ENCODE data around the gene COMMD7. TPM values are rescaled to one million over a fixed set of nuclear protein-coding genes. Genes with fewer than 3 reads are reported as not detected.
A peak's percentile ranks its signal among the peaks of the same experiment; 100 is the strongest.

Gene COMMD7
- total RNA-seq, 1 experiment from 2014 or later, result 13.2 TPM

DNA sequence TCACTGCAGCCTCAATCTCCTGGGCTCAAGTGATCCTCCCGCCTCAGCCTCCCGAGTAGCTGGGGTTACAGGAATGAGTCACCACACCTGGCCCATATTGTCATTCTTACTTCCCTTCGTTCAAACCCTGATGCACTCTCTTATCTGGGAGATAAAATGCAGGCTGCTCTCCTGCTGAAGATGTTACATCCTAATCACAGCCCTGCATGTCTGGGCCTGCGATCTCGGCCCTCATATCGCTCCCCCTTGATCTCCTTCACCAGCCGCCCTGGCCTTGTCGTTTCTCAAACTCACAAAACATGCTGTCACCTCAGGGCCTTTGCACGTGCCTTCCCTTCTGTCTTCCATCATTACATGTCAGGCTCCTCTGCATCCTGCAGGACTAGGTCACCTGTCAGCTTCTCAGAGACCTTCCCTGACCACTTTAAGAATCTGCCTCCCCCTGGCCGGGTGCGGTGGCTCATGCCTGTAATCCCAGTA, 60.7 kb downstream of the COMMD7 start:
- Histone ChIP-seq H3K4me2 (ENCODE audit: low read length) (no peak overlapping the region), H3K27ac (ENCODE audit: low read depth, low read length) (no peak overlapping the region), H3K9me3 (ENCODE audit: control insufficient read depth in 1 of 2, insufficient read depth in 1 of 2, low read depth in 1 of 2, low read length in 2 of 2) (no peaks in the 10 kb centered on the region), H3K4me3 (replicated peaks in 1 of 2; ENCODE audit: low read depth in 1 of 2, low read length in 2 of 2) (no peak overlapping the region), H3K4me1 (ENCODE audit: control insufficient read depth in 1 of 2, insufficient read depth in 2 of 2, low read length in 2 of 2) (peaks cover 10 to 21% of the 10 kb centered on the region in 2 experiments), H3K36me3 (ENCODE audit: control insufficient read depth in 1 of 2, insufficient read depth in 2 of 2, low read length in 2 of 2) (no peaks in the 10 kb centered on the region), H3K9me2 (ENCODE audit: insufficient read depth) (no peaks in the 10 kb centered on the region), H3K79me2 (ENCODE audit: insufficient read depth, low read length) (no peaks in the 10 kb centered on the region), H3K27me3 (ENCODE audit: insufficient read depth, low read length) (no peaks in the 10 kb centered on the region), H3K9ac (ENCODE audit: low read length) (no peak overlapping the region), H4K20me1 (ENCODE audit: insufficient read depth) (no peaks in the 10 kb centered on the region), H2AFZ (ENCODE audit: low read depth, low read length, poor library complexity, severe bottlenecking) (no peak overlapping the region)
- intact Hi-C loops (cut with micrococcal nuclease), result no loop called here
- RAD21 ChIA-PET (ENCODE audit: low non-redundant PET in 1 of 2, low total read pairs in 2 of 2, uncharacterized antibody in 2 of 2, unreplicated experiment in 2 of 2), result no interaction called here
- no peak for ATAC-seq
- no peak for DNase-seq (ENCODE audit: low read depth, low spot score)
- no peak for TF ChIP-seq EZH2phosphoT487 (IDR thresholded peaks at IDR 0.05; ENCODE audit: borderline replicate concordance)
- CTCF ChIA-PET, result no interaction called here
- no TSS peak for BruUV-seq (replicated peaks)
- POLR2A ChIA-PET, result no interaction called here

DNA sequence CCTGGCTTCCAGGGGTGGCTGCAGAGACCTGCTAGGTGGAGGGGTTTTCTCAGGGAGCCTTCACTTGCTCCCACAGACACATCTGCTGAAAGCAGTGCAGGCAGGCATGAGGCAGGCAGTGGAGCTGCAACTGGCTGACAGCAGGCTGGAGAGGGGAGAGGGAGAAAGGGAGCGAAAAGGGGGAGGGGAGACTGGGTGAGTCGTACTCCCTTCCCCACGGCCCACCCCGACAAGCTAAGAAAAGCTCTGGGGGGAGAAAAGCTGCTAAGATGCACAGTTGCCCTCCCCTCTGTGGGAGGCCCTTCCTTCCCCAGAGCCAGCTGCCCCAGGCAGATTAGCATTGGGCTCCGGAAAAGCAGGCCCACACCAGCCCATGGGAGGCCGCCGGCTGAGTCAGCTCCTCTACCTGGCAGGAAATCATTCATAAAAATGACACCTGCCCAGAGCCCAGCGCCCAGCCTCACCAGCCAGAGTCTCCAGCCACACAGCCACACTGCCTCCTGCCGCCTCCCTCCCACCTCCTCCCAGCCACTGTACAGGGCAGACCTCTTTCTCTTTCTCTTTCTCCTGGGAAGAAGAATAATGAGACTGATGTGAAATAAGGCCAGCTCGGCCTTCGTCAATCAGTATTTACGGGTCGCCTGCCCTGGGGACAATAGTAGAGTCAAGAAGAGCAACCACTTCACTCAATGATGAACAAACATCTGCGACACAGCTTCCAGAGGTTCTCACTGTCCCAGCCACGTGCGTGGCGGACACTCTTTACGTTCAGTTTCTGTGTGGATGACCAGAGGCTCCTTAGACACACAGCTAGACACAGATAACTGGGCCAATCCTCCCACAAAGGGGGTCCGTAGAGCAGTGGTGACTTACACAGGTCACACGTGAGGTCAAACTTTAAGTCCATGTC, 61.8 kb downstream of the COMMD7 start:
- H3K4me3 ChIP-seq (replicated peaks in 1 of 2; ENCODE audit: low read depth in 1 of 2, low read length in 2 of 2), result no peak overlapping the region
- no TSS peak for BruUV-seq (replicated peaks)
- H2AFZ ChIP-seq (ENCODE audit: low read depth, low read length, poor library complexity, severe bottlenecking), result no peak overlapping the region
- peak overlapping the region; percentile 46 for H3K4me2 ChIP-seq (ENCODE audit: low read length)
- no peak for DNase-seq (ENCODE audit: low read depth, low spot score)
- ChIA-PET CTCF (interaction anchor here (0.9 to 1.5 kb wide), 3 partner anchors 8 to 97 kb away, joined by 3 to 19 read pairs (median 3); partner anchors contain the start of gene C20orf203), POLR2A (interaction anchor here (1.1 to 1.3 kb wide), 2 partner anchors 82 to 97 kb away, joined by 3 to 7 read pairs; no protein-coding TSS in a partner anchor), RAD21 (ENCODE audit: low non-redundant PET in 1 of 2, low total read pairs in 2 of 2, uncharacterized antibody in 2 of 2, unreplicated experiment in 2 of 2) (no interaction called here)
- no peak overlapping the region for H3K27ac ChIP-seq (ENCODE audit: low read depth, low read length)
- H3K36me3 ChIP-seq (ENCODE audit: control insufficient read depth in 1 of 2, insufficient read depth in 2 of 2, low read length in 2 of 2), result no peaks in the 10 kb centered on the region
- intact Hi-C loops (cut with micrococcal nuclease), result no loop called here
- H3K9ac ChIP-seq (ENCODE audit: low read length), result peak overlapping the region; percentile 28; the same call in 1 of the 2 replicates
- peak; percentile 75 for ATAC-seq
- H3K79me2 ChIP-seq (ENCODE audit: insufficient read depth, low read length), result no peaks in the 10 kb centered on the region
- TF ChIP-seq JUND (IDR thresholded peaks at IDR 0.05), result no peak
- no peak for TF ChIP-seq POLR2A (IDR thresholded peaks at IDR 0.05; ENCODE audit: borderline replicate concordance, extremely low read depth, insufficient read depth, insufficient read length)
- TF ChIP-seq, protein P1, sequence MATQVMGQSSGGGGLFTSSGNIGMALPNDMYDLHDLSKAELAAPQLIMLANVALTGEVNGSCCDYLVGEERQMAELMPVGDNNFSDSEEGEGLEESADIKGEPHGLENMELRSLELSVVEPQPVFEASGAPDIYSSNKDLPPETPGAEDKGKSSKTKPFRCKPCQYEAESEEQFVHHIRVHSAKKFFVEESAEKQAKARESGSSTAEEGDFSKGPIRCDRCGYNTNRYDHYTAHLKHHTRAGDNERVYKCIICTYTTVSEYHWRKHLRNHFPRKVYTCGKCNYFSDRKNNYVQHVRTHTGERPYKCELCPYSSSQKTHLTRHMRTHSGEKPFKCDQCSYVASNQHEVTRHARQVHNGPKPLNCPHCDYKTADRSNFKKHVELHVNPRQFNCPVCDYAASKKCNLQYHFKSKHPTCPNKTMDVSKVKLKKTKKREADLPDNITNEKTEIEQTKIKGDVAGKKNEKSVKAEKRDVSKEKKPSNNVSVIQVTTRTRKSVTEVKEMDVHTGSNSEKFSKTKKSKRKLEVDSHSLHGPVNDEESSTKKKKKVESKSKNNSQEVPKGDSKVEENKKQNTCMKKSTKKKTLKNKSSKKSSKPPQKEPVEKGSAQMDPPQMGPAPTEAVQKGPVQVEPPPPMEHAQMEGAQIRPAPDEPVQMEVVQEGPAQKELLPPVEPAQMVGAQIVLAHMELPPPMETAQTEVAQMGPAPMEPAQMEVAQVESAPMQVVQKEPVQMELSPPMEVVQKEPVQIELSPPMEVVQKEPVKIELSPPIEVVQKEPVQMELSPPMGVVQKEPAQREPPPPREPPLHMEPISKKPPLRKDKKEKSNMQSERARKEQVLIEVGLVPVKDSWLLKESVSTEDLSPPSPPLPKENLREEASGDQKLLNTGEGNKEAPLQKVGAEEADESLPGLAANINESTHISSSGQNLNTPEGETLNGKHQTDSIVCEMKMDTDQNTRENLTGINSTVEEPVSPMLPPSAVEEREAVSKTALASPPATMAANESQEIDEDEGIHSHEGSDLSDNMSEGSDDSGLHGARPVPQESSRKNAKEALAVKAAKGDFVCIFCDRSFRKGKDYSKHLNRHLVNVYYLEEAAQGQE (IDR thresholded peaks at IDR 0.05; ENCODE audit: low read depth), result no peak
- no peak for TF ChIP-seq EZH2 (IDR thresholded peaks at IDR 0.05)
- no peaks in the 10 kb centered on the region for H3K9me3 ChIP-seq (ENCODE audit: control insufficient read depth in 1 of 2, insufficient read depth in 1 of 2, low read depth in 1 of 2, low read length in 2 of 2)
- no peaks in the 10 kb centered on the region for H3K9me2 ChIP-seq (ENCODE audit: insufficient read depth)
- H4K20me1 ChIP-seq (ENCODE audit: insufficient read depth), result no peaks in the 10 kb centered on the region
- peaks cover 11 to 23% of the 10 kb centered on the region in 2 experiments for H3K4me1 ChIP-seq (ENCODE audit: control insufficient read depth in 1 of 2, insufficient read depth in 2 of 2, low read length in 2 of 2)
- H3K27me3 ChIP-seq (ENCODE audit: insufficient read depth, low read length), result no peaks in the 10 kb centered on the region

All from HCT116 (cell line).